ENCODE measurements around the gene IQCK.

The IQCK gene

GRCh38 chr16:19805459-19806162 is 87.5 kb downstream of the IQCK start:
- no peak for DNase-seq (ENCODE audit: low read depth)
- H3K4me3 ChIP-seq (ENCODE audit: control insufficient read depth, low read depth, low read length), result no peak overlapping the region
- TF ChIP-seq CTCF (IDR thresholded peaks at IDR 0.05; ENCODE audit: control insufficient read depth, insufficient read depth, low read depth, low read length, missing control alignments), result no peak

DNA sequence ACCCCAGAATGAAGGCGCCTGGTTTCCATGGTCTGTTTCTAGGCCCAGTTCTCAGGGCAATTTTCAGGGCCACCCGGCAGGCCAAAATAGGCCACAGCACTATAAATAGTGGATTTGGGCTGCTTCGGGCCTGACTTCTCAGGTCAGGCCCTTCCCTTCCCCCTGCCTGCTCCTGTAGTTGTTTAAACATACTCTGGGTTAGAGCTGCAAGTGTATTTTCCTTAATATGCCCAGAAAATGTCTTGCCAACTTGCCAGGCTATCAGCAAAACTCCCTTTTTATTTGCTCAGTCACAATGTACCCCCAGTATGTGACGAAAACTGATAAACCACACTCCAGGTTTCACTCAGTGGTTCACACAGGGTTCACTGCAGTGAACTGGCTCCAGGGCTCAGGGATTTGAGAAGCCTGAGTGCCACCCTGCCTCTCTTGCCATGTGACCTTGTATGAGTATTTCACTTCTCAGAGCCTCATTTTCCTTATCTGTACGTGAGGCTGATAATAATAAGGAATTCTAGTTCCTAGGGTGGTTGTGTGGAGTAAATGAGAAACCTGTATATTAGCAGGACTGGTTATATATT is 90.1 kb downstream of the IQCK start:
- no peak overlapping the region for H3K4me3 ChIP-seq (ENCODE audit: control insufficient read depth, low read depth, low read length)
- no peak for TF ChIP-seq CTCF (IDR thresholded peaks at IDR 0.05; ENCODE audit: control insufficient read depth, insufficient read depth, low read depth, low read length, missing control alignments)
- no peak for DNase-seq (ENCODE audit: low read depth)

- TF ChIP-seq CTCF (IDR thresholded peaks at IDR 0.05; ENCODE audit: control insufficient read depth, insufficient read depth, low read depth, low read length, missing control alignments), result no peak
- DNase-seq (ENCODE audit: low read depth), result no peak
- H3K4me3 ChIP-seq (ENCODE audit: control insufficient read depth, low read depth, low read length), result no peak overlapping the region
Measured at GRCh38 chr16:19809121-19809635, 91.1 kb downstream of the IQCK start.

DNA sequence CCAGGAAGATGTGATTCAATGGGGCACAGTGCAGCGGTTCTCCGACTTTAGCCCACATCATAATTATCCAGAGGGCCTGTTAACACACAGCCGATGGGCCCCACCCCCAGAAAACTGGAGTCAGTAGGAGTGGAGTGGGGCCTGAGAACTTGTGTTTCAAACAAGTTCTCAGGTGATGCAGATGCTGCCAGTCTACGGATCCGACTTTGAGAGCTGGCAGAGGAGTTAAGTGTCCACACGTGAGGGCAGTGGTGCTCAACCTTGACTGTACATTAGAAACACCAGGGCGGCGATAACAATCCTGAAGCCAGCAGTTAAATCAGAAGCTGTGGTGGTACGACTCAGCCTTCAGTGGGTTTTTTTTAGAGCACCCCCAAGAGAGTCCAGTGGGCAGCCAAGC is 91.6 kb downstream of the IQCK start:
- no peak overlapping the region for H3K4me3 ChIP-seq (ENCODE audit: control insufficient read depth, low read depth, low read length)
- DNase-seq (ENCODE audit: low read depth), result no peak
- TF ChIP-seq CTCF (IDR thresholded peaks at IDR 0.05; ENCODE audit: control insufficient read depth, insufficient read depth, low read depth, low read length, missing control alignments), result no peak

DNA sequence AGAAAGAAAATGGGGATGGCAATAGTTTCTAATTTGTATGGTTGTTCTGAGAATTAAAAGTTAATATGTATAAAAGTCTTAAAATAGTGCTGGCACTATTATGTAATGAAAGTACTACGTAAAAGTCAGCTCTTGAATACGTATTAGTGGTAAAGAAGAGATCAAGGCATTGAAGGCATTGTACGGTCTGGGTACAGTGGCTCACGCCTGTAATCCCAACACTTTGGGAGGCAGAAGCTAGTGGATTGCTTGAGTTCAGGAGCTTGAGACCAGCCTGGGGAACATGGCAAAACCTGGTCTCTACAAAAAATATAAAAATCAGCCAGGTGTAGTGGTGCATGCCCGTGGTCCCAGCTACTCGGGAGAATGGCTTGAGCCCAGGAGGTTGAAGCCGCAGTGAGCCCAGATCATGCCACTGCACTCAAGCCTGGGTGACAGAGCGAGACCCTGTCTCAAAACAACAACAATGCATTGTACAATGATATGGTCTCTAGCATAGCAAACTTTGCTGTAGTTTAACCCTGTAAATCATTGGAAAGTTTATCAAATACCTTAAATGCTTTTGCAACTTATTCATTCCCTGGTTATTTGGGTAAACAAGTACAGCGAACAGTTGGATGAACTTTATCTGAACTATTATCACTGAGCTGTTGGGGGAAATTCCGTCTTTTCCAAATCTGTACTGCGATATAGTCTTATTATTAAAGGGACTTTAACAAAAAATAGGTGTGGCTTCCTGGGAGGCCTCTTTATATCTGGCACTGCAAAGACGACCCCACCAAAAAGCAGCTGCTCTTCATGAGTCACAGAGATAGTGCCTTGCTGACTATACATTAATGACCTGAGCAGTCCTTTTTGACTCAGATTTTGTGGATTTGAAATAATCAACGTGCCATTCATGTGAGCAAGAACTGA is 93.0 kb downstream of the IQCK start:
- DNase-seq (ENCODE audit: low read depth), result no peak
- TF ChIP-seq CTCF (IDR thresholded peaks at IDR 0.05; ENCODE audit: control insufficient read depth, insufficient read depth, low read depth, low read length, missing control alignments), result no peak
- no peak overlapping the region for H3K4me3 ChIP-seq (ENCODE audit: control insufficient read depth, low read depth, low read length)

GRCh38 chr16:19812986-19813385 is 94.9 kb downstream of the IQCK start:
- TF ChIP-seq CTCF (IDR thresholded peaks at IDR 0.05; ENCODE audit: control insufficient read depth, insufficient read depth, low read depth, low read length, missing control alignments), result no peak
- H3K4me3 ChIP-seq (ENCODE audit: control insufficient read depth, low read depth, low read length), result no peak overlapping the region
- no peak for DNase-seq (ENCODE audit: low read depth)

Data from AG09309 (cell line).